ENCODE data around the gene IL11RA.

IL11RA gene

DNA sequence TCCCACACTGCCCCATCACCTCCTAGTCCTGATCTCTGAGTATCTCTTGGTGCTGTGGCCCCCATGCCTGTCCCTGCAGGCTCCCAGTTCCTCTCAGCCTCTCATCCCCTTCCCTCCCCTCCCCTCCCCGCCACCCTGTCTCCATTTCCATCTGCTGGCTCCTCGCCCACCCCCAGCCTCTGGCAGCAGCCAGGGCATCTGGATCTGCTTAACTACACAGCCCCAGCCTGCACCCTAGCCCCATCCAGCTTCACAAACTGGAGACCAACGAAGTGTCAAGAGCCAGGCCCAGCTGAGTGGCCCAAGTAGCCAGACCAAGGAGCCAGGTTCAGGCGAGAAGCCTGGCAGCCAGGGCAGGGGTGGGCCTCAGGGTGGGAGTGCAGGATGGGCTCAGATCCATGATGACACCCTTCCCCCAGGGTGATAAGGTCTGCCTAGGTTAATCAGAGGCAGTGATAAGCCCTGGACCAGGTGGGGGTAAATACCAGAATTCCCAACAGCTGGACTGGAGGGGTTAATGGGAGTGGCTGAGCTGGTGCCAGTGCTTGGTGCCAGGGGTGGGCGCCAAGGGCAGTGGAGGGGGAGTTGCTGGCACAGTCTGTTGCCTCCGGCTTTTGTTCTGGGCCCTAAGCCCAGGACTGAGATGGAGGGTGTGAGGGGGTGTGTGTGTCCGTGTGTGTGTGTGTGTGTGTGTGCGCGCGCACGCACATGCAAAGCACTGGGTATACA lies 2.5 kb downstream of the IL11RA start:
- DNase-seq (ENCODE audit: low read depth in 2 of 2) = no peak

DNA sequence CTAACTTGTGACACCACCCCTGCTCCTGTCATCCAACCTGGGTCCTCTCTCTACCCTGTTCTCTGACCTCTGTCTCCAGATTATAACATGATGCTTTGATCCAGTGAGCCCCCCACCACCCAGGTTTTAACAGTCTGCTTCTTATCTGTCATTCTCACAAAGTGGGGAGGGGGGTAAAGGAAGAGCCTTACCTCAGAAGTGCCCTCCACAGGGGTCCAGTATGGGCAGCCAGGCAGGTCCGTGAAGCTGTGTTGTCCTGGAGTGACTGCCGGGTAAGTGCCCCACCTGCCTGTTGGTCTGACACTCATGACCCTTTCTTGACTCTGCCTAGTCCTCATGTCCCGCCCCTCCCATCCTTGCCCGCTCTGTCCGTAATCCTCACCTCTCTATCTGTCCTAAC lies 3.4 kb downstream of the IL11RA start:
- DNase-seq (ENCODE audit: low read depth in 2 of 2) = no peak

DNA sequence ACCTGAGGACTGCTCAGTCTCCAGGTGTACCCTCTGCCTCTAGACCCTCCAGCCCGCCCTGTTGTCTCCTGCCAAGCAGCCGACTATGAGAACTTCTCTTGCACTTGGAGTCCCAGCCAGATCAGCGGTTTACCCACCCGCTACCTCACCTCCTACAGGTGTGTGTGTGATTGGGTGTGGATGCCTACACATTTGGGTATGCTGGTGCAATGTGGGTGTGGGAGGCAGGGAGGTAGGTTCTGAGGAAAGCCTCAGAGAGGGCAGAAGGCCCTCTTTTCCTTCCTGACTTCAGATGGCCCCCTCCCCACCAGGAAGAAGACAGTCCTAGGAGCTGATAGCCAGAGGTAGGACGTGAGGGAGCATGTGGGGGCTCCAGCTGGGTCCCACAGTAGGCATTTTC lies 5.0 kb downstream of the IL11RA start:
- DNase-seq (ENCODE audit: low read depth in 2 of 2) = no peak

DNA sequence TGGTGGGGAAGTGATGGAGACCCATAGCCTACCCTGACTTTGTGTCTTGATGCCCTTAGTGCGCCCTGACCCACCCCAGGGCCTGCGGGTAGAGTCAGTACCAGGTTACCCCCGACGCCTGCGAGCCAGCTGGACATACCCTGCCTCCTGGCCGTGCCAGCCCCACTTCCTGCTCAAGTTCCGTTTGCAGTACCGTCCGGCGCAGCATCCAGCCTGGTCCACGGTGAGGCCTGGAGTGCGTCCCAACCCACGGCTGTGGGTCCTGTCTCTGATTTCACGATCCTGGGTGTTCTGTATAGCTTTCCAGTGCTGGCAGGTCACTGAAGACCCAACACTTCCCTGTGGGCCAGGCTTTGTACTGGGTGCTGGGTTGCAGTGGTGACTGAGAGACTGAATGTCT lies 6.5 kb downstream of the IL11RA start:
- DNase-seq (ENCODE audit: low read depth in 2 of 2) = no peak

DNA sequence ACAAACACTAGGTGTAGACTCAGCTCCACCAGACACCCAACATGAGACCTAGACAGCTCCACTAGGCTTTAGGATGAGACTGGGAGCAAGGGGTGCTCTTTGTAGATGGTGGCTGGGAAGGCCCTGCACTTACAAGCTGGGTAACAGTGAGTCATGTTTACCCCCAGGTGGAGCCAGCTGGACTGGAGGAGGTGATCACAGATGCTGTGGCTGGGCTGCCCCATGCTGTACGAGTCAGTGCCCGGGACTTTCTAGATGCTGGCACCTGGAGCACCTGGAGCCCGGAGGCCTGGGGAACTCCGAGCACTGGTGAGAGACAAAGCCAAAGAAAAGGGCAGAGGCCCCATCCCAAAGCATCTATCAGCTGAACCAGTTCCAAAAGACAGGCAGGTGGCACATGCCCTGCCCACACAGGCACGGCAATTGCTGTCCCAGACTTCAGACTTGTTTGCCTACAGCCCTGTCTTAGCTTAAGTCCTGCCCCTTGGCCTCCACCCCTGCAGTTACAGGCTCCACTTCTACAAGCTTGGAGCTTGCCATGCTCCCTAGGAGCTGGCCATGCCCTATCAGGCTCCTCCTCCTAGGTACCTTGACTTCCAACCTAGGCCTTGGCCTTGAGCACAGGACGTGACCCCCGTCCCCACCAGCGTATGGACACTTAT lies 7.7 kb downstream of the IL11RA start:
- DNase-seq (ENCODE audit: low read depth in 2 of 2) = no peak

DNA sequence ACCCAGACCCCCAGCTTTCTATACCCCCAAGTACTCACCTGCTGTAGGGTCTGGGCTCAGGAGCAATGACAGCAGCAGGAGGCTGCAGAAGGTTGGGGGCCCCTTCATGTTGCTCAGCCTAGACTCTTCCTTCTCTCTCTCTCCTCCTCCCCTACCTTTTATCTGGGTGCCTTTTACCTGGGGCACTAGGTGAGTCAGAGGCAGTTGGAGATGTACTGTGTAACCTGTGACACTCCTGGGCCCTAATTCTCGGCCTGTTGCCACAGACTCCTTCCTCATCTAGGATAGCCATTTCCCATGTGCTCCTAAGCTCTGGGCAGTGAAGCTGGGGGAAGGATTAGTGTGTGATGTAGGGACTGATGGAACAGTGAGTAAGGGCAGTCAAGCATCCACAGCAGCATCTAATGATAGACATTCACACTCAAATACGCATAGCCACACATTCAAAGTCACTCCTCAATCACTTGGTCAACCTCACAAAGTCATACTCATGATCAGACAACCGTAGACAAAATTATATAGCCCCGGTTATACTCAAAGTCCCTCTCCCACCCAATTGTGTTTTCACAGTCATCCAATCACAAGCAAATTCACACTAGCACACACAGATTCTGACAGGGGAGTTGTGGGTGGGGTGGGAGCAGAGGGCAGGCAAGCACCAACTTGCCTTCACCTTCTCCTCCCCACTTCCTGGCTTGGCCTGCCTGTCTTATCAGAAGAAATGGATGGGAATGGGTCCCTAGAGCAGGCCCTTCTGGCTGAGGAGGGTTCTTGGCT lies 10.7 kb downstream of the IL11RA start, which contains the start of gene CCL27:
CCL27 (minus strand) TSS at position 132 of the 777 bp plus-strand sequence; CDS start at position 108, 24 bp downstream.
- DNase-seq (ENCODE audit: low read depth in 2 of 2) = no peak

DNA sequence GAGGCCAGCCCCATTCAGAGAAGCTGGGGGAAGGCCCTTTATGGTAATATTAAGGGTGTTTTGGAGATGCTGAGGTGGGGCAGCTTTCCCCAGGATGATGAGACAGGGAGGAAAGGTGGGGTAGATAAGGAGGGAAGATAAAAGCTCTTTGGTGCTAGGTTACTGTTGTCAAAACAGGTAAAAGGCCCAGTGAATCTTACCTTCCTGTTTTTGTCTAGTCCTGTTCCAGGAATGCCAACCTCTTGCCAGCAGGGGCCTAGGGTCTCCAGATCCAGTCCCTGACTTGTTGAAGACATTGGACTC lies 11.3 kb downstream of the IL11RA start:
- no peak for DNase-seq (ENCODE audit: low read depth in 2 of 2)

DNA sequence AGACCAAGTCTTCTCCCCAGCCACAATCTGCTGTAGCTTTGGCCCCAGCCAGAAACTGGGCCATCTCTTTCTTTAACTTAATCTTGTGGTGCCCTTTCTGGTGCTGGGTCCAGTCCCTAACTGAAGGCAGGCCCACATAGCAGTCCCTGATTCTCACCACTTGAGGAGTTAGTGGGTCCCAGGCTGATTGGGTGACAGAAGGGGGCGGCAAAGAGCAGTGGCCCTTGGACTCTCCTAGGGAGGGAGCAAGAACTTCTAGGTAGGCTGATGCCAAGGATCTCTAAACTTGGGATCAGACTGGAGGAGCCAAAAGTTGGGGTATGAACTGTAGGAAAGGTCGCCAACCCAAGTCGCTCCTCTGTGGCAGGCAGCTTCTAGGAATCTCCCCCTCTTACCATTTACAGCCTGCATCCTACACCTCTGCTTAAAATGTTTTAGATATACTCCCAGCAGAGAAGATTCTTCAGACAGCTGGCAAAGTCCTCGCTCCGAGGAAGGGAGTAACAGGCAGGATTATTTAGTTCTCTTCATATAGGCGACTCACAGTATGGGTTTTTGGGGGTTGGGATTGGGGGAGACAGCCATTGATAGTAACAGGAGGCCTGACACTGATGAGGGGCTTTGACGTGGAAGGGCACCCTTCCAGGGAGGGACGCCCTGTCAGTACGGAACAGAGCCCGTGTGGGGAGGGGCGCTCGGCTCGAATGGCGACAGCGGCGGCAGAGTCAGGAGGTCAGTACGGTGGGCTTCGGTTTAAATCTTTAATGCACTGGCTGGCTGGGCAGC lies 12.5 kb downstream of the IL11RA start:
- DNase-seq (ENCODE audit: low read depth in 2 of 2) = peak; percentile 38 to 48

DNA sequence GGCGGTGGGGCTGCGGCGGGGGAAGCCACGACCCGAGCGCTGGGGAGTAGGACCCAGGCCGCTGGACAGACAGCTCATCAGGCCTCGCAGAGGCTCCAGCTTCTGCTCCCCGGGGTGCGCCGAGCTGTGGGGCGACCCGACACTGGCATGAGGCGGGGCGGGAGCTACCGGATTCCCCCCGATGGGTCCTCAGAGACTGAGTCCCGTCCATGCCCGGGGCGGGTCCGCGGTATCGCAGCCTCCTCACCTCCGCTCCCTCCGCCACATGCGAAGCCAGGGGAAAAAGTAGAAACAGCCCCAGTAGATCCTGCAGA lies 13.0 kb downstream of the IL11RA start:
- DNase-seq (ENCODE audit: low read depth in 2 of 2) = no peak

DNA sequence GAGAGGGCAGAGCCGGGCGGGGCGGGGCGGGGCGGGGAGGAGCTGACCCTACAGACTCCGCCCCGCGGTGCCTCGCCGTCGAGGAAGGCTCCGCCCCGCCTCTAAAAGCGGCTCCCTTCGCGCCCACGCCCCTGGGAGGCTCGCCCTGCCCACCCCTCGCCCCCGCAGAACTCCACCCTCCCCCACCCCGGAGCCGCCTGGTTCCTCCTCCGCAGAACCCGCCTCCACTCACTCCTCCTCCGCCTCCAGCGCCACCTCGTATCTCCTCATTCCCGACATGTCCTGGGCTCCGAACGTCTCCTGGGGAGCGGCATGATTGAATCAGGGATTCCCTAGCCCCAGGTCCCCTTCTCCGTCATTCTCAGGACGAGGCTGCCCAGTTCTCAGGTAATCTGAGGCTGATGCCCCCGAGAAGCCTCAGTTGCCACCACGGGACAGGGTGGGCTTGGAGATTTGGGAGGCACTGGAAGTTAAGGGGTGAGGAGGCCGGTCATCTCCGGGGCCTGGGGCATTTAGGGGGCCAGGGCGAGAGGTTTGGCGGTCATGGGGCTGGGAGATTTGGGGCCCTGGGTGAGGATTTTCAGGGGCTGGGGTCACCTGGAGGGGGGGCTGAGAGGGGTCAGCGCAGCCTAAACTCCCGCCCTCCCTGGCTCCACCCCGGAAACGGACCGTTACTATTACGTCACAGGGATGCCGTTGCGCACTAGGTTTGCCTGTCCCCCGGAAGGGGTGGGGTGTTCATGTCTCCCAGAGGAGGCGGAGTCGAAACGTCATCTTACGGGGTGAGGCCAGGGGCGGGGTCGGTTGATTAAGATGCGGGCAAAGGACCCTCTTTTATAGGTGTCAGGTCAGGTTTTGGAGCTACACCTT lies 13.6 kb downstream of the IL11RA start:
- peak; percentile 79 to 81 for DNase-seq (ENCODE audit: low read depth in 2 of 2)

DNA sequence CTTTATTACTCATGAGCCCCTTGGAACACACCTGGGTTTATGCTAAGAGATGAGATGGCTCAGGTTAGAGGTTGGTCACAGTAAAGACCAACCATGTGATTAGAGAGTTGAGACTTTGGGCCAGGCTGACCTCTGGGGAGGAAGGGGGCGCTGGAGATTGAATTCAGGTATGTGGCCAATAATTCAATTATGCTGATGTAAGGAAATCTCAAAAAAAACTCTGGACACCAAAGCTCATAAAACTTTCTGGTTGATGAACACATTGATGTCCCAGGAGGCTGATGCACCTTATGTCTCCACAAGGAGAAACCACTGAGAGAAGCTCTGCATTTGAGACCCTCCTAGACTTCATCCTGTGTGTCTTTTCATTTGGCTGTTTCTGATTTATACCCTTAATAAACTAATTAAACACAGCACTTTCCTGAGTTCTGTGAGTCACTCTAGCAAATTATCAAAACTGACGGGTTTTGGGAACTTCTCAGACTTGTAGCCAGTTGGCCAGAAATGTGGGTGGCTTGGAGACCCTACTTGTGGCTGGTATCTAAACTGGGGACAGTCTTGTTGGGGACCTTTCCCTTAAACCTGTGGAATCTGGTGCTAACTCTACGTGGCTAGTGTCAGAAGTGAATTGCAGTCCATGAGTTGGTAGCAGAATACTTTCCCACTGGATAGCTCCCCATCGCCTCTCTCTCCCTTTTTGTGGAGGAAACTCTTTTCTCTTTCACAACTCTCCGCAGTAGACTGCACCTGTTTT lies 18.0 kb downstream of the IL11RA start:
- DNase-seq (ENCODE audit: low read depth in 2 of 2) = no peak

DNA sequence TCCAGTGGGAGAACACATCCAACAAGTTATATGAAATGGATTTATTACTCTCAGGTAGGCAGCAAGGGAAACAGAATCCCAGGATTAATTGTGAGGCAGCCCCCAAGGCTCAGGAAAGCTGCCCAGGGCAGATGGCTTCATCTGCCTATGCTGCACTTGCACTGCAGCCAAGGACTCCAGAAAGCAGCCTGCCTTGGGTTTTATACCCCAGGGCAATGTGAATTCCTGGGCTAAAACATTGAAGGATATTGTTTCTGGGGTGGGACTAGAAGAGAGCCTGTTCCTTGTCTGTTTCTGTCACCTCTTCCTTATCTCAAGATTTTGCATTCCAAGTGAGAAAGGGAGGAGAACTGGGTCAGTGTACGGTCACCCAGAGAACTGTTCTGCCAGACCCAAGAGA lies 19.3 kb downstream of the IL11RA start:
- no peak for DNase-seq (ENCODE audit: low read depth in 2 of 2)

DNA sequence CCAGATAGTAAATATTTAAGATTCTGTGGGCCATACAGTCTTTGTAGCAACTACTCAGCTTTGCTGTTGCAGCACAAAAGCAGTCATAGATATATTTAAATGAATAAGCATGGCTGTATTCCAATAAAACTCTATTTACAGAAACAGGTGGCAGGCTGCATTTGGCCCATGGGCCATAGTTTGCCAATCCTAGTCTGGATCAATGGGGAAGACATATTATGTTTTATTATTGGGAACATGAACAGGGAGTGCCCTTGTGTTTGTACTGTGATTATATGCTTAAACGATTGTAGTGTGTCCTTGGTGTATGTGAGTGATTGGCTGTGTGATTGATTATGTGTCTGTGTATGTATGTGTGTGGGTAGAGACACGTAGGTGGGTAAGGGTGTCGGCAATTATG lies 22.5 kb downstream of the IL11RA start:
- no peak for DNase-seq (ENCODE audit: low read depth in 2 of 2)

DNA sequence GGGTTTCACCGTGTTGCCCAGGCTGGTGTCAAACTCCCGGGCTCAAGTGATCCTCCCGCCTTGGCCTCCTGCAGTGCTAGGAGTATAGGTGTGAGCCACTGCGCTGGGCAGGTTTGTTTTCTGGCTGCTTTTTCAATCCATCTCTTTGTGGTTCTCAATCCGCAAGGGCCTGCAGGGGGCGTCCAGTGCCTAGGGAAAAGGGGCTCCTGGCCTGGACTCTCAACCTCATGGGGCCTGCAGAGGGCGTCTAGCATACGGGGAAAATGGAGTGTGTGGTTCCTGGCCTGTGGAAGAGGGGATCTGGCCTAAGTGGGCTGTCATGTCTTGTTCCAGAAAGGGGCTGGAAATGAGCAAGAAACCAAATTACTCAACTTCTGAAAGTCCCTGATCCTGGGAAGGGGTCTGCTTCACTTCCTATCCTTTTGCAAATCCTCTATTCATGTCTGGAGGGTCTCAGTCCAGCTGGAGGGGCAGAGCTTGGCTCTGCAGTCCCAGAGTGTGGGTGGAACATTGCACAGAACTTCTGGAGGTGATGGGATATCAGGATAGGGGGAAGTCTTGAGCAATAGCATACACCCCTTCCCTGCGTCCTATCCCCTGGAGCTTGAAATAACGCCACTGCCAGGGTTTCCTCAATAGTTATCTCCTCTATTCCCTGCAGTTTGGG lies 23.2 kb downstream of the IL11RA start:
- DNase-seq (ENCODE audit: low read depth in 2 of 2) = peak; percentile 48 to 50

DNA sequence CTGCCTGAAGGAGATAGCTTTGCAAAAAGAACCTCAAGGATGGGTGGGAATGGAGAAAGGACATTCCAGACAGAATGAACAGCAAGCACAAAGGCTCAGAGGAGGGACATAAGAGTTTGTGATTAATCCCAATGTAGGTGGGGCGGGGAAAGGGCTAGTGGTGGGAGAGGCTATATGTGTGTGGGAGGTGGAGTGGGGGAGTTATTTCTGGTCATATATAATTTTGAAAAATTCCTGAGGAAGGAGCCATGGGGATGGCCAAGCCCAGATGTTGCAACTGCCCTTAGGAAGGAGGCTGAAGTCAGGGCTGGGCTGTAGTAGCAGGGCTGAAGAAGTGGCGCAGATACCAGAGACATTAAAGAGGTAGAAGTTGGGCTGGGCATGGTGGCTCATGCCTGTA lies 23.9 kb downstream of the IL11RA start:
- no peak for DNase-seq (ENCODE audit: low read depth in 2 of 2)

DNA sequence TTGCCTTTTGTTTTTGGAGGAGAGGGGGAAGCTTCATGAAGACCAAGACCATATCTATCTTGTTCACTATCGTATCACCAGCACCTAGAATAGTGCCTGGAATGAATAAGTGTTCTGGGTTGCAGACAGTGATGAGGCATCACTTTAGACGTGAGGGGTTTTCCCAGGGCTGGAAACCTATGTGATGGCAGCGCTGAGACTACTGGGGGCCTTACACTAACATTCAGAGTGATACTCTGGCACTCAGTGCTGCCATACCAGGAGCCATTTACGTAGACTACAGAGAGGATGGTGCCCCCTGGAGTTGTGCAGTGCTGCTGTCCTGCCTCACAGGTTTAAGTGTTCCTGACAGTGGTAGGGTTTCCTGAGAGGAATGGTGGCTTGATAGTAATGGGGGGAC lies 32.2 kb downstream of the IL11RA start:
- DNase-seq (ENCODE audit: low read depth in 2 of 2) = peak in 1 of 2 donors; percentile 30

DNA sequence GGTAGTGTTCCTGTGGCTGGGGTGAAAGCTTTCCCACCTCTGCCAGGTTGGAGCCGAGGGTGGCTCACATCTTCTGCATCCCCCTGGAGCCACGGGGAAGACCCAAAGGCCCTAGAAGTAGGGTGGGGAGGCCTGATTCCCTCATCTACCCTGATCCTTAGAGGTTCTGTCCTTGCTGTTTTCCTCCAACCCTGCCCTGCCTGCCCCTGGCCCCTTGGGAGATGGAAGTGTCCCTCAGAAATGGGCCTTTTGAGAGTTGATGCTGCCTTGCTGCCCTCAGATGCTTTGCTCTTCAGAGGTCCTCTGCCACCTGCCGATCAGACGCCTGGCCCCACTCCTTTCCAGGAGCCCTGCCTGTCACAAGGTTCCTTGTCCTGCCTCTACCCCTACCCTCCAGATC lies 32.8 kb downstream of the IL11RA start:
- DNase-seq (ENCODE audit: low read depth in 2 of 2) = no peak

DNA sequence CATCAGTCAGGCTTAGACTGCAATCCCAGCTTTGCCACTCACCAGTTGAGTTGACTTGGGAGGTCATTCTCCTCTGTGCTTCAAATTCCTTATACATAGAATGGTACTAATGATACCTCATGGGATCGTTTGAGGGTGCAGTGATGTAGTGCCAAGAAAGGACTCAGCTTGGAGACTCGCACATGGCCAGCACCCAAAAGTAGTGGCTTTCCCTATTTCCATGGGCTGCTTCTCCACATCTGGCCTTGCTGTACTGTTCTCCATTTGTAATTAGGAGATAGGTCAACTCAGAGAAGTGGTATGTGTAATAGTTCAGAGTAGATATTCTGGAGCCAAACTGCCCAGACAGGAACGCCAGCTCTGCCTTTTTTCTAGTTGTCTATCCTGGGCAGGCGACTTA lies 33.6 kb downstream of the IL11RA start:
- DNase-seq (ENCODE audit: low read depth in 2 of 2) = no peak

DNA sequence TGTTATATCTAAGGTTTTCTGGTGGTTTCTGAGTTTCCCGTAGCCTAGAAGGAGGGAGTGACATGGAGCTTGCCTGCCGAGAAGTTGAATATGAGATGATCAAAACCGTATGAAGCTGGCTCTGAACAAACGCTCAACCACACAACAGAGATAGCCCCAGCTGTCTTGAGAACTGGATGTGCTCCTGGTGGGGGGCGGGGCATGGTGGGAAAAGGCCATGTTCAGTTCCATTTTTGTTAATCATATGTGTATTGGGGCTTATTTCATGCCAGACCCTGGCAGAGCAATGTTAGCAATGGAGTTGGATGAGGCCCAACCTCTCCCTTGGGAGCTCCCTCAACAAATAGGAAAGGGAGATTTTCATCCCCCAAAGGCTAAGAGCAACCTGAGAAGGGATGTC lies 34.2 kb downstream of the IL11RA start:
- no peak for DNase-seq (ENCODE audit: low read depth in 2 of 2)

DNA sequence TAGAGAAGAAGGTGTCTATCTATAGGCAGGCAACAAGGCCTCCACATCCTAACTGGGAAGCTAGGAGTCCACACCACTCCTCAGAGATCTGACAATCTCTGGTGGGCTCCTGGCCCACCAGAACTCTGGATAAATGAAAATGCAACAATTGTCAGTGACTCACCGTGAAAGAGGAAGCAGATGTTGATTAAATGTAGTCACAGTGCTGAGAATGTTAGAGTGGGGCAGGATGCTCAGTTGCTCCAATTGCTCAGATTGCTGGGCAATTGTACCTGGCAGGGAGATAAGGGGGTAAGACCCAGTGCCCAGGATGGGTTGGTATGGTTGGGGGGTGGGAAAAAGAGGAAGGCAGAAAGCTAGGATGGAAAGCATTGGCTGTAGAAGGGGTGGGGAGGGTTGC lies 34.7 kb downstream of the IL11RA start:
- no peak for DNase-seq (ENCODE audit: low read depth in 2 of 2)

All from stimulated activated CD4-positive, alpha-beta T cell treated with anti-CD3 and anti-CD28 coated beads, Interleukin-15, amount 100 ng/mL, for 48 hours (primary cell).